ENCODE measurements around the gene CEP250. TPM values are rescaled to one million over a fixed set of nuclear protein-coding genes. Genes with fewer than 3 reads are reported as not detected.

The CEP250 gene
- total and polyA plus RNA-seq, 9 donors = 11.7 to 44.2 (median 25.8) TPM

- H3K9me3 ChIP-seq = no peaks in the 10 kb centered on the region
- no peak for DNase-seq
- WGBS, 3 donors = 86 to 87% (median 86%) methylated on average over 24 of the region's 24 CpGs
- no peak overlapping the region for H3K4me3 ChIP-seq
- TF ChIP-seq POLR2A (IDR thresholded peaks at IDR 0.05) (no peak), CTCF (IDR thresholded peaks at IDR 0.05) (no peak), EP300 (IDR thresholded peaks at IDR 0.05) (no peak)
- H3K36me3 ChIP-seq = no peaks in the 10 kb centered on the region
- intact Hi-C loops (cut with DNase I) = no loop called here
- no peak overlapping the region for H3K27ac ChIP-seq
- H3K27me3 ChIP-seq = no peaks in the 10 kb centered on the region
- no peaks in the 10 kb centered on the region for H3K4me1 ChIP-seq (ENCODE audit: insufficient read depth)
Measured at GRCh38 chr20:35559042-35559693, 103.8 kb downstream of the CEP250 start.

- H3K4me3 ChIP-seq = no peak overlapping the region
- H3K27me3 ChIP-seq = no peaks in the 10 kb centered on the region
- TF ChIP-seq EP300 (IDR thresholded peaks at IDR 0.05) (no peak), CTCF (IDR thresholded peaks at IDR 0.05) (no peak)
- H3K4me1 ChIP-seq (ENCODE audit: insufficient read depth) = no peaks in the 10 kb centered on the region
- 61 to 68% (median 65%) methylated on average over 18 of the region's 18 CpGs for WGBS, 3 donors
- intact Hi-C loops (cut with DNase I) = no loop called here
- DNase-seq = no peak
- no peaks in the 10 kb centered on the region for H3K9me3 ChIP-seq
- H3K36me3 ChIP-seq = no peaks in the 10 kb centered on the region
- H3K27ac ChIP-seq = no peak overlapping the region
Measured at GRCh38 chr20:35560105-35560511, 104.7 kb downstream of the CEP250 start.

- intact Hi-C loops (cut with DNase I) = no loop called here
- no peaks in the 10 kb centered on the region for H3K9me3 ChIP-seq
- no peak overlapping the region for H3K4me3 ChIP-seq
- DNase-seq = no peak
- no peaks in the 10 kb centered on the region for H3K4me1 ChIP-seq (ENCODE audit: insufficient read depth)
- H3K27ac ChIP-seq = no peak overlapping the region
- no peaks in the 10 kb centered on the region for H3K27me3 ChIP-seq
- 65 to 73% (median 65%) methylated on average over 9 to 10 of the region's 10 CpGs for WGBS, 3 donors
- no peaks in the 10 kb centered on the region for H3K36me3 ChIP-seq
- no peak for TF ChIP-seq CTCF (IDR thresholded peaks at IDR 0.05)
- no peak for TF ChIP-seq POLR2A (IDR thresholded peaks at IDR 0.05)
- no peak for TF ChIP-seq EP300 (IDR thresholded peaks at IDR 0.05)
Measured at GRCh38 chr20:35560541-35560940, 105.1 kb downstream of the CEP250 start.

- TF ChIP-seq EP300 (IDR thresholded peaks at IDR 0.05) (no peak), CTCF (IDR thresholded peaks at IDR 0.05) (no peak), POLR2A (IDR thresholded peaks at IDR 0.05) (no peak)
- Histone ChIP-seq H3K4me3 (no peak overlapping the region), H3K4me1 (ENCODE audit: insufficient read depth) (no peaks in the 10 kb centered on the region), H3K9me3 (no peaks in the 10 kb centered on the region), H3K27me3 (no peaks in the 10 kb centered on the region), H3K27ac (no peak overlapping the region), H3K36me3 (no peaks in the 10 kb centered on the region)
- intact Hi-C loops (cut with DNase I) = no loop called here
- WGBS, 3 donors = 15 to 25% (median 17%) methylated on average over 7 of the region's 7 CpGs
- peak in 1 of 5 donors; percentile 18 for DNase-seq
Measured at GRCh38 chr20:35561268-35561667, 105.9 kb downstream of the CEP250 start.
